ENCODE measurements around the gene LRP1B.

DNA sequence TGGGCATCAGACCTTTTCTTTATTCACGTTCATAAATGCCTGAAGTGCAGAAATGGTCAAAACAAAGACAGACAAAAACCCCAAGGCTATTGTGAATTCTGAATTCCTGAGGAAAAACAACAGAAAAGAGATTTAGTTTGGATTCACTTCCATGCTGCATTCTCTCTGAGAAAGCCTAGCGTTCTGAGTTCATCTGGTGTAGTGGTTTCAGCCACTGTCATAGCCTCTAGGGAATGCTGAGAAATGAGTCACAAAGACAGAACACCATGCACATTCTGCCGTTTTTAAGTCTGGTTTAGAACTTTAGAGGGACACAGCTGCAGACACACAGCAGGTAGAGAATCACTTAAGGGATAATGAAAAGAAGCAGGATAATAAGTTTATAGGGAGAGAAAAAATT lies 93.8 kb downstream of the LRP1B start:
- TF ChIP-seq EZH2 (IDR thresholded peaks at IDR 0.05; ENCODE audit: low read length, missing control alignments) (no peak), CTCF (conservative IDR thresholded peaks at IDR 0.05 in 1 of 2, IDR thresholded peaks at IDR 0.05 in 1 of 2; ENCODE audit: low read depth in 1 of 2, low read length in 2 of 2) (no peak)

Data from fibroblast of lung (primary cell).